Stimulated activated CD4-positive, alpha-beta T cell treated with anti-CD3 and anti-CD28 coated beads, Interleukin-4, amount 100 ng/mL, for 4 hours (primary cell): Measurements from ENCODE around the gene WDFY4.

Experiments used
- DNase-seq, 2 experiments: peaks; one replicate each; pipeline ENCODE4 v3.0.0-alpha.2; 2020

WDFY4 gene

DNA sequence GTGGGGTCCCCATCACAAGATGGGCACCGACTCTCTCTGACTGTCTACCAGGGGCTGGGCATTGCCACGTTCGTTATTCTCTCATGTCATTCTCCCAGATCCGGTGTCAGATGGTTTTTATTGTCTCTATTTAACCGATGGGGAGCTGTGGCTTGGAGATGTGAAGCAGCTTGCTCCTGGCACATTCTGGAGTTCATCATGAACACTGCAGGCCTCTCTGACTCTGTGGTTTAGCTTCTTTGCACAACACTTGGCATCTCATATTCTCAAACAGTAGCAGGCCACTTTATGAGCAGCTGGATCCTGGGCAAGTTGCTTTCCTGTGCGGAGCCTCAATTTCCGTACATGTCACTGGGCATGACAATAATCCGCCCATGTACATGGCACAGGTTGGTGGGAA lies 135.1 kb downstream of the WDFY4 start:
- no peak for DNase-seq

DNA sequence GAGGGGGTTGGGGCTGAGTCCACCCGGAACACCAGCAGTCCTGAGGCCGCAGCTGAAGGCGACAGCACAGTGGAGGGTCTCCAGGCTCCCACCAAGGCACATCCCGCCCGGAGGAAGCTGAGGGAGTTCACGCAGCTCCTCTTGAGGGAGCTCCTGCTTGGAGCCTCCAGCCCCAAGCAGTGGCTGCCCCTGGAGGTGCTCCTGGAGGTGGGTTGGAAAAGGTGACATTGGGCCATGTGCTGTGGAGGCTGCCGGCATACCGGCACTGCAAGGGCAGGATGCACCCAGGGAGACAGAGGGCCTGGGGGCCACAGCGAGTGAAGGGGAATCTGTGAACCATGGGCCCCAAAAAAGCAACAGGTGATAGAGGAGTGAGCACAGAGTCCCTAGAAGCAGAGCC lies 135.6 kb downstream of the WDFY4 start:
- DNase-seq = no peak

DNA sequence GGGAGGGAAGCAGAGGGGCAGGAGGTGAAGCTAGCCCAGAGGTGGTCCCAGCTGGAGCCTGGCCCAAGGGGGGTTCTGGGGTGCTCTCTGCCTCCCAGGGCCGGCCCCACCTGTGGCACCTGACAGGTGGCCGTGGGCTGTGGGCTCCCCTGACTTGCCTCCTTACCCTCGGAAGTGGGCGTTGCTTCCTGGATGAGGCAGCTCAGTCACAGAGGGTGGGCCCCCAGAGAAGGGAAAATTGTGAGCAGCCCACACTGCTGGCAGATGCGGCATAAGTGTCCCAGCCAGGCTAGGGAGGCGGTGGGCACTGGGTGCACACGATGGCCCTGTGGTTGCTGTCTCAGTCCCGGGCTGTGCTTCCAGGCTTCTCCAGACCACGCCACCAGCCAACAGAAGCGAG lies 136.0 kb downstream of the WDFY4 start:
- DNase-seq = no peak

DNA sequence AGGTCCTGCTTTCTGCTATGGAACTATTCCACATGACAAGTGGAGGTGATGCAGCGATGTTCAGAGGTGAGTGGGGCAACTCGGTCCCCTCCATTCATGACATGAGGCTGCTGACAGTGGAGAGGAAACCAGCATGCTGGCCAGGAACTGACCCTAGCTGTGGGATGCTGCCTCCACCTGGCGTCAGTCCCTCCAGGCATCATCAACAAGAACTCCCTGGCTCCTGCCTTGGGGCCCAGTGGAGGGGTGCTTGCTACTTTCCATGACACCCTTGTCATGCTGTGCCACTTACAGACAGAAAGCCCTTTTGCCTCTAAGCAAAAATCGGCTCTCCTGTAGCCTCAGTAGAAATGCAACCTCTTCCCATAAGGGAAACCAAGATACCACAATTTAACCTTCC lies 136.4 kb downstream of the WDFY4 start:
- no peak for DNase-seq

DNA sequence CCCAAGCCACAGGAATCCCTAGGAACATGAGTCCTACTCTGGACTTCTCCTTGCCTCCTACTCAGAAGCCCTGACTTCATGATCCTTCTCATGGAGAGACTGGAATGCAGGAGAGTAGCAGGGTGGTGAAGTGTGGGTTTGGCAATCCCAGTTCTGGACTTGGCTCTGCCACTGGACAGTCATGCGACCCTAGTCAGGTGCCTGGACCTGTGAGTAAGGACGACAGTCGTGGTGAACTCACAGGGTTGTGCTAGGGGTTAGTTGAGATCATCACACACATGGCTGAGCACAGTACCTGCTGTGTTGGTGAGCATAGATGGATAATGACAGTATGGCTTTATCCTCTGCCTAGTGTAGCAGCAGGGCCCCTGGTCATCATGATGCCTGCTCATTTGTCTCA lies 137.0 kb downstream of the WDFY4 start:
- no peak for DNase-seq

DNA sequence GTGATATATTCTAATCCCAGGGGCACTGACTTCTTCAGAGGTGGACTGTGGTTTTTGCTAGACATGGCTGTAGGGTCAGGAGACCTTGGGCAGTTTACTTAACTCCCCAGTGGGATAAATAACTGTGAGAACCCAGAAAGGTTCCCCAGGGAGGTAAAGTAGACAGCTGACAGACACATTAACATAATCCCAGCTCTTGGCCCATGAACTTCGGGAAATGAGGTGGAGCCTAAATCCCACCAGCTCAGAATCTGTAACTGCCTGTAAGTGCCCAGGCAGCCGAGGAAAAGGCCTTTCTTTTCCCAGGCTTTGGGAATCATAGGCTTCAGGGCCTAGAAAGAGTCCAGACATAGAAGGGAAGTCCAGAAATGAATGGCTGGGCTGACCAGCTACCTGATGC lies 149.0 kb downstream of the WDFY4 start:
- DNase-seq = no peak

DNA sequence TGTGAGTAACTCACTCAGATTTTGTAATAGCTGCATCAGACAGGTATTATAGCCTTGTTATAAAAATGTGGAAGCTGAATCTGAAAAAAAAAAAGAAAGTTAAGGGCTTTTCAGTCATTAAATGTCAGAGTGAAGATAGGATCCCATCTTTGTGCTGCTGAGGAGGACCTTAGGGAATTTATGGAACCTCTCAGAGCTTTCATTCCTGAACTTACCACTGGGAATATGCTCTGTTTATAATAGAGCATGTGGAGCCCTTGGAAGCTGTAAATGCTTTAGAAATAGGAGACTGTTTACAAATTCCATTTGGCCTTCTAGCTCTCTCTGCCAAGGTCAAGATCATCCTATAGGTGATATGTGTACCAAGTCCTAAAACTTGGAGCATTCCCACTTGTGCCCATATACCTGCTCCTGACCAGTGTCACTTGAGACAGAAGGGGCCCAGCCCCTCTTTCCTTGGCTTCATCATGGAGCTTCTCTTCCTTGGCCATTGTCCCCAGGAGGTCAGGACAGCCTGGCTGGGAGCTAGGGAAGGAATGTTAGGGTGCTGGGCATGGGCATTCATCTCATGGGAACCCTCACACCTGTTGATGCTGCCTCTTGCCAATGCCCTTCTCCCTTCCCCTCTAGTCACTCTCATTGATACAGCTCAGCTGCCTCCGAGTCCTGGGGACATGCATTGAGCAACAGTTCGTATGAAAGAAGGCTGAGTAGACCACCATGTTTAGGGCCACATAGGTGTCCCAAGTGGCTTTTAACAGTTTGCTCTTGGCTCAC lies 149.7 kb downstream of the WDFY4 start:
- no peak for DNase-seq

DNA sequence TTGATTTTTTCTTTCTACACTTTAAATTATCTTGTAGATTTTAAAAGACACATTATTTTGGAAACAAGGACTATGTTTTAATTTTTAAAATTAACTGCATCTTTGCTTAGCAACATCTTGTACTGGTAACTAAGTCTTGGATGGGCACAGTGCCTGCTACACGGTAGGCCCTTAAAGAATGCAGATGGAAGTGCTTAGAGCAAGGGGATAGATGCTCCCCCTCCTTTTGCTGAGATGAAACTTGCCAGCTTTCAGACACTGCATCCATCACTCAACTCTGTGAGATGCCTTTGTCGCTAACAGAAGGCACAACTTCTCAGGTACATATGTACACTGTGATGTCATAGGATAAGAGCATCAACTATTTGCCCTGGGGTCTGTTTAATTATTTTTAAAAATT lies 151.1 kb downstream of the WDFY4 start:
- no peak for DNase-seq

DNA sequence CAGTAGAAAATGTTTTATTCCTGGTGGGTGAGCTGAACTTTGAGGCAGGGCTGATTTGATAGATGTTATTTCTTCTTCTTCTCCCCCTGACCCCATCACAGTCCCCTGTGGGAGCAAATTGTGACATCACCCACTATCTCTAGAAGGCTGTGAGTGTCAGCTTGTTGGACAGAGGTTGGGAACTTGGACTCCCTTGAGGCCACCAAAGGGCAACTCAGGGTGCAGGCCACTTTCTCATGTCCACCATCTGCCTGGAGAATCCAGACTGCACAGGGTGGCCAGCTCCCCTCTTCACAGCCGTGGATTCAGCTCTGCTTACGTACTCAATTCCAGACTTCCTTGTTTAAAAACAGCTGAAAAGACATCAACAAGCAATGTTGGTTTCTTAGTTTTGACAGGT lies 151.9 kb downstream of the WDFY4 start:
- no peak for DNase-seq

DNA sequence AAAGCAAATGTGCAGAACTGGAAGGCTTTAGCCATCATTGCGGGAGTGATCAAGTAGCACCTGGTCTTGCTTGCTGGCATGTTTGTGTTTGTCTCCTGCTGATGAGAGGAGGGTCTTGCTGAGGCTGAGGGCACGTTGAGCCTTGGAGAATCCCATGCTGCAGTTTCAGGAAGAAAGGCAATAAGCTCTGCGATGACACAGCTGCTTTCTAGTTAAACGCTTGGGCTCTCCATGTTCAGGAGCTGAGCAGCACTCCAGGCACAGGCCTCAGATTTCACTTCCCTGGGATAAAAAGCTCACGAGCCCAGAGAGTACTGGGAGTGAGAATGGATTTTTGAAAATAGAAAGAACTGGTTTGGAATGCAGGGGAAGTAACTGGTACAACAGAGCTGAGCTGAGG lies 154.2 kb downstream of the WDFY4 start:
- no peak for DNase-seq

DNA sequence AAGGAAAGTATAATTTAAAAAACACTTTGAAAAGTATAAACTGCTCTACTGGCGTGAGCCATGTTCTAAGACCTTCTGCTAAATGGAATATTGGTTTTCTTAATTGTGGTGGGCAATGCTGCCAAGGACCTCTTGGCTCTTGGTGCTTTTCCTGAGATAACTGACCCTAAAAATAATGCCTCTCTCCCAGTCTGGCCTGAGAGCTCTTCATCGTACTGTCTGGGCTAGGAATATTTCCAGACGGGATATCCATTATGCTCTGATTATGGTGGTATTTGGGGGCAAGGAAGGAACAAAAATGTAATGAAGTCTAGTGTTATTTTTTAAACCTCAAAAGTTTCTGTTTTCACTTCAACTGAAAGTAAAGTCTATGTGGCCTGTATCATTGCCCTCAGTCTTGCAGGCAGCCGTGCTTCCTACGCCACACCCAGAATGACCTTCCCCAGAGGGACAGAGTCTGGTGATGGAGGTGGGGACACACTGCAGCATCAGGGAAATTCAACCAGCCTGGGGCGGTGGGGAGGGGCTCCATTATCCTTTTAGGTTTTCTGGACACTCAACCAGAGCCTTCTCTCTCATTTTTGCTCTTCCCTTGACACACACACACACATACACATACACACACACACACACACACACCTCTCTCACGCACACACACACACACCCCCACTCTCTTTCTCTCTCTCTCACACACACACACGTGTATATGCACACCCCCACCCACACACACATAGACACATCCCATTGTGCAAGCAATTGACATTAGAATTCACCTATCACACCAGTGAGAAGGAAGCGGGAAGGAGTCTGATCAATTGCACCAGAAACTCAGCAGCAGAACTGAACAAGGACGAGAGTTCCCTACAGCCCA lies 155.4 kb downstream of the WDFY4 start:
- no peak for DNase-seq

DNA sequence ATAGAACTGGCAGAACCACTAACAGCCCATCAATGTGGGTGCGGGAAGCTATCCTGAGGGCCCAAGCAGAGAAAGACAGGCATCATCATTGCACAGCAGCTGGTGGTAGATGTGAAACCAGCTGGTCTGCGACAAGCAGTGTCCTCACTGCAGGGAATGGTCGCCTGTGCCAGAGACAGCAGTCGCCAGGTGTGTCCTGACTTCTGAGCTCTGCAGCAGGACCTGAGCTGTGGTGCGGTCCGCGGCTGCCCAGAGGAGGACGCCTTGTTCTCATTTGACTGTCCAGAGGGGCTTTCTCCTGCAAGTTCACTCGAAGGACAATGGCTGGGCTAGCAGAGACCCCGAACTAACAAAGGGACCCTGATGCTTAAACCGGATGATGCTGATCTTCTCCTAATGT lies 157.6 kb downstream of the WDFY4 start:
- DNase-seq = no peak

DNA sequence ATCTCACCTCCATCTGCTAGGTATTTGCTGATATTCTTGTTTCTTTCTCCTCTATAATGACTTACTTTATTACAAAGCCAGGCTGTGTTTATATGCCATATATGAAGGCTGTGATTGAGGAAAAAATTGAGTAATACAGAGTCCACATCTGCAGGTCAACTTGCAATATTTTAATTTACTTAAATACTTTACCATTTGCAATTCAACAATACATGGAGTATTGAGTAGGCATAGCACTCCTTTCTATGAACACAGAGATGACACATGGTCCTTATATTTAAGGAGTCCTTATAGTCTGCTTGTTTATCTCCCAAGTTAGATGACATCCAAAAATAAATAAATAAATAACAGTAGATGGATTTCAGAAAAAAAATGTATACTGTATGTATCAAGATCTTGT lies 158.5 kb downstream of the WDFY4 start:
- DNase-seq = no peak

DNA sequence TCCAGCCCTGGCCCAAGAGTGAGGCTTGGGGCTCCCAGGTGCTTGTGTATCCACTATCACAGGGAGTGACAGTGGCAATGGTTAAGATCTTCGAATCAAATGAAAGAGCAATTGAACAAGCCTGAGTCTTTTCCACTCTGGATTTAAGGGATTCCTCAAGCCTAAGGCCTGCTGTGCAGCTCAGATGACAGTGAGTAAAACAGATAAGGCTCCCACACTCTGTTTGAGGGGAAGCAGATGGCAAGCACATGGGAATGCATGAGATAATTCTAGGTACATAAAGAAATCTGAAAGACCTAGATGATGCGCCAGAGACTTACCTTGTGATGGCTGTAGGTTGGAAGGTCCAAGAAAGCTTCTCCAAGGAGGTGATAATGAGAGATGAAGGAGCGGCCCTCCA lies 159.9 kb downstream of the WDFY4 start:
- DNase-seq = no peak

DNA sequence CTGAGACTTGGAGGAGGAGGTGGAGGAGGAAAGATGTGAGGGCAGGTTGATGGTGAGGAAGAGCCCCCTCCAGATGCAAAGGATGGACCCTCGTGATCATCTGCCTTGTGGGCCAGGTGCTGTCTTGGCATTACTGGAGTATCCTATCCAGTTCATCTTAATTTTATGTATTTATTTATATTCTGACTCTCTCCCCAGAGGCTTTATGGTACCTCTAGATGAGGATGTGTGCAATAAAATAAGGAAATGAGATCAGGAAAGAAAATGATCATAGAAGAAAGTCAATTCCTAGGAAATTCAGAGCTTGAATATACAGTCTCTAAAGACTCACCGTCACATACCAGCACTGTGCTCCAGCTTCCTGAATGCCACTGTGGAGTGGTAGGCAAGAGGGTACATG lies 160.8 kb downstream of the WDFY4 start:
- no peak for DNase-seq

DNA sequence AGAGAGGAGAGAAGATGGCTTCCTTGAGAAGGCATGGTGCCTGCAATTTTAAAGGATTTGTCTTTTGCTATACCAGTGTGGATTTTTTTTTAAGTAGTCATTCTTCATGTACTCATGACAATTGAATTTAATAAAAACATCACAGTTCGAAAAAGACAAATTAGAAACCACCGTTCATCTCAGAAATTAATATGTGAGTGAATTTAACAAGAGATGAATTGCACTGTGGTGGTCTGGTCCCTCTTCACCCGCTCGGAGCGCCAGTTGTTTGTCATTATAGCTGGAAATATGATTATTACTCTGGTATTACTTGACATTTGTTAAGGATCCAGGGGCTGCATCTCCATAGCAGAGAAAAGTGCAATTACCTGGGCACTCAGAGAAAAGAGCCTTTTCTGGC lies 163.0 kb downstream of the WDFY4 start:
- no peak for DNase-seq

DNA sequence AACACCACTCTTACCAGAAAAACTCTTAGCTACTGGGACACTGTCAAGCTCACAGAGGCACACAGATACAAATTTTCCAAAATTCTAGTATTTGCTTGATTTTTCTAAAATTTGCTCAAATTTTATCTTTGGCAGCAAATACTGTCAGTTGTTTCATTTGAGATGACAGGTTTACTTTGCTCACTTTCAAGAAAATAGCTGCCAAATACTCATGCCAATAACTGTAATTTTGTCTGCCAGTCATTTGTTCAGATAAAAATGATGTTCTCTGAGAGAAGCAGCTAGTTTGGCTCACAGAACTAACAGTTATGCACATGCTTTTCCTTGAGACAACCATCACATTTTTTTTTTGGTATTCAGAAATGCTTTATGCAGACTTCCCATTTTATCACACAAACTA lies 172.2 kb downstream of the WDFY4 start:
- DNase-seq = no peak

DNA sequence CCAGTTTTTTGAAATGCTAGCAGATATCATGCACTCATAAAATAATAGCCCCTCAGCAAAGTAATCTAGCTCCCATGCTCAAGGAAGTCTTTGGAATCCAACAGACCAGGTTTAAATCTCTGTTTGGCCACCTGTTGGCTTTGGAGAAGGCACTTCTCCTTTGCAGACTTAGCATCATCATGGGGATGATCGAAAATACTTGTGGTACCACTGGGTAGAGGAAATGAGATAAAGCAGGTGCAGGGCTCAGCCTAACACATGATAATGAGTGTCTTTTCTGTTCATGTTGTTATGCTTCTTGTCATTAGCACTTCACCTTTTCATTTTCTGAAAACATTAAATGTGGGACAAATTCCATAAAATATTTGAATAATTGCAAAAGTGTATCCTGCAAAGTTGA lies 187.6 kb downstream of the WDFY4 start:
- no peak for DNase-seq

DNA sequence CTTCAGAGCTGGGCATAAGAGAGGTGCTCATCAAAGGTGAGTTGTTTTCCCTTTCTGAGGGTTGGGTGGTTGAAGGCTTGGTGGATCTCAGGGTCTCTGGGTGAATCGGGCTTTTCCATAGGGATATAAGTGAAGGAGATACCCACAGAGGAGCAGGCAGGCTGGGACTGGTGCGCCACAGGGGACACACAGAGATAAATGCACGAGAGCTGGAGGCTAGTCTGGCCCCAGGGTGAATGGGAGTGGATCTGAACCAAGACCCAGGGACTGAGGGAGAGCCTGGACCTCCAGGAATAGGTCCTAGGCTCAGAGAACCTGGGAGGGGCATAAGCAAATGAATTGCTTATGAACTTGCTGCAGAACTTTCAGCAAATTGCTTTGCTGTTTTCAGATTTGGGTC lies 193.4 kb downstream of the WDFY4 start:
- DNase-seq = no peak

DNA sequence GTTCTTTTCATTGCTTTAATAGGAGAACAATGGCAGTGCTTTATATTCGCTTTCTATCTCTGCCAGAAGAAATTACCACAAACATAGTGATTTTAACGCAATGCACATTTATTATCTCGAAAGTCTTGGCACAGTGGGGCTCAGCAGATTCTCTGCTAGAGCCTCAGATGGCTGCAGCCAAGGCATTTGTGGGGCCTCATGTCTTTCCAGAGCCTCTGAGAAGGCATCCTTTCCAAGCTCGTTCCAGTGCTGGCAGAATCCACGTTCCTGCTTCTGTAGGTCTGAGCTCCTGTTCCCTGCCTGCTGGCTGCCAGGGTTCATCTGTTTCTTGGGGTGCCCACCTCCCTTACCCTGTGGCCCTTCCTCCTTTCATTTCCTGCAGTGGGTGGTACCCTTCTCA lies 194.8 kb downstream of the WDFY4 start:
- DNase-seq = no peak

DNA sequence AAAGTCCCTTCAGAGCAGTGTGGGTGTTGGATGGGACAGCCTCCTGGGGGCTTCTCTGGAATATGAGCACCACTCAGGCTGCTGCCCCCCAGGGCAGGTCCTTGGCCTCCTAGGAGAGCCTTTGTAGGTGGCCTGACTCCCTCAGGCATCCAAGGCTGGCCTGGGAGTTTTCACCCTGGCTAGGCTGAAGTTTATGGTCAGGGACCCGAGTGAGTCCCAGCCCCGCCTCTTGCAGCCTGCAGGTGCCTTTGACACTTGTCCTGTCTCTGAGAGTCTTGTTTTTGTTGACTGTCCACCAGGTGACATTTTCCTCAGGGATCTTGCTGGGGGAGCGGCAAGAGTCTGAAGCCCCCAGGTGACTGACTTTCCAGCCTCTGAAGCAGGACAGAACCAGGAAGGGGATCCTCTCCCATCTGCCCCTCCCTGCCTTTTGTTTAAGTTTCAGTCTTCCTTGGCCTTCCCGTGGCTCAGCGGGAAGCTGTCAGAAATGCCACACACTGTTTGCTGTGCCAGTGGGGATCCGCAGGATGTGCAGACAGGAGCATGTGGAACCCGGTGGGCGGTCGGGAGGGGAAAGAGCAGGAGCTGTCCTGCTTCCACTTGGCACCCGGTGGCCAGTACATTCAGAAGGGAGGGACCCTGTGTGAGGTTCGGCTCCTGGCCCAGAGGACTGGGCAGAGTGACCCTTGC lies 195.5 kb downstream of the WDFY4 start:
- DNase-seq = no peak

DNA sequence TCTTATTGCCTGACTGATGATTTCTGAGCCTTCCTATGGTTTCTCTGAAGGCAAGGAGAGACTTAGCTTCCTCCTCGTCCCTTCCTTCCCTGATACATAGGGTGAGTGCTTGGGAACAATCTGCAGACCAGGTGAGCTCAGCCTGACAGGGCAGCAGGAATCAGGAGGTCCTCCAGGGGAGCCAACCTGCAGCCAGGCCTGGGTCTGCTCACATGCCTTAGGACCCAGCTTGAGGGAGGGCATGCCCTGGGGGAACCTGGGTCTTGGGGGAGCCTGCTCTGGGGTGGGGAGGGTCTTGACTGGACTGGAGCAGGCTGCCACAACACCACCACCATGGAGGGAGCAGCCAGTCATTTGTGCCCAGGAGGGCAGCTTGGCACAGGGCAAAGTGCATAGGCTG lies 197.3 kb downstream of the WDFY4 start:
- no peak for DNase-seq

DNA sequence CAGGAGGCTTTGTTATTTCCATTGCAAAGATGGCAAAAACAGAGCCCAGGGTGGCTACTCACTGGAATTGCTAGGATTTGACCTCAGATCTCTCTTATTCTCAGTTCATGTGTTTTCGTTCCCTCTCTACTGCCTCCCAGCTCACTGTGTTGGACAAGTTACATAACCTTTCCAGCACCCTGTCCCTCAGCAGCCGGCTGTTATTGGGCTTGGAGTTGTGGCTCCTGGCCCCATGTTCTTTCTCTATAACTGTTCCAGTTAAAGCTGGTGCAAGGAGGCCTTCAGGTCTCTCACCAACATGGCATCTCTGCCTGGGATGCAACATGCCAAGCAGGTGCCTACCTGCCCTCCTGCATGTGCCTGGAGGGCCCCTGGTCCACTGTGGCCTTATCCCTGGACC lies 198.2 kb downstream of the WDFY4 start:
- DNase-seq = no peak

DNA sequence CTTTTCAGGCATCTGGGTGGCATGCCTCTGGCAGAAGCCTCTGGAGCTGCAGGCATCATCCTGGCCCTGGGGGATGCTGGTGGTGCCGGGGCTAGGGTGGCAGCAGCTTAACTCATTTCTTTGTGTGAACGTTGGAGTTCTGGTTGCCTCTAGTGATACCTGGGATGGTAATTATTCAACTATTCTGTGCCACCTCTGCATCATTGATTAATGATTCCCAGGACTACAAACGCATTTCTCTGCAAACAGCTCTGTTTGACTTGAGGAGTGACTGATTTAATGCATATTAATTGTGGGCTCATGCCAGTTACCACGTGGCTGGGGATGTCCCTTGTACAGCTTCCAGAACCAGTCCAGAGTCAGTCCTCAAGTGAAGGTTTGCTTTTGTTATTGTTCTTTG lies 199.0 kb downstream of the WDFY4 start:
- DNase-seq = no peak
